ENCODE measurements around the gene C1S.

- TF ChIP-seq ZNF214 (tag by site-specific recombination; IDR thresholded peaks at IDR 0.05; ENCODE audit: borderline replicate concordance) (no peak), ZNF670 (tag by site-specific recombination; IDR thresholded peaks at IDR 0.05; ENCODE audit: low read depth) (no peak), TRIM28 (IDR thresholded peaks at IDR 0.05; ENCODE audit: borderline replicate concordance, low read length) (no peak), ZNF175 (tag by site-specific recombination; IDR thresholded peaks at IDR 0.05) (no peak), ZNF354C (tag by site-specific recombination; IDR thresholded peaks at IDR 0.05; ENCODE audit: borderline replicate concordance, low read depth) (no peak)
- TF ChIP-seq, protein P1, sequence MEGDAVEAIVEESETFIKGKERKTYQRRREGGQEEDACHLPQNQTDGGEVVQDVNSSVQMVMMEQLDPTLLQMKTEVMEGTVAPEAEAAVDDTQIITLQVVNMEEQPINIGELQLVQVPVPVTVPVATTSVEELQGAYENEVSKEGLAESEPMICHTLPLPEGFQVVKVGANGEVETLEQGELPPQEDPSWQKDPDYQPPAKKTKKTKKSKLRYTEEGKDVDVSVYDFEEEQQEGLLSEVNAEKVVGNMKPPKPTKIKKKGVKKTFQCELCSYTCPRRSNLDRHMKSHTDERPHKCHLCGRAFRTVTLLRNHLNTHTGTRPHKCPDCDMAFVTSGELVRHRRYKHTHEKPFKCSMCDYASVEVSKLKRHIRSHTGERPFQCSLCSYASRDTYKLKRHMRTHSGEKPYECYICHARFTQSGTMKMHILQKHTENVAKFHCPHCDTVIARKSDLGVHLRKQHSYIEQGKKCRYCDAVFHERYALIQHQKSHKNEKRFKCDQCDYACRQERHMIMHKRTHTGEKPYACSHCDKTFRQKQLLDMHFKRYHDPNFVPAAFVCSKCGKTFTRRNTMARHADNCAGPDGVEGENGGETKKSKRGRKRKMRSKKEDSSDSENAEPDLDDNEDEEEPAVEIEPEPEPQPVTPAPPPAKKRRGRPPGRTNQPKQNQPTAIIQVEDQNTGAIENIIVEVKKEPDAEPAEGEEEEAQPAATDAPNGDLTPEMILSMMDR (tag by site-specific recombination; IDR thresholded peaks at IDR 0.05), result no peak
These were observed 32.5 kb downstream of the C1S start for GRCh38 chr12:7092986-7093460.

Measured in HEK293 (cell line).